SK-N-SH (cell line): ENCODE results near the gene LSM5. TPM values are rescaled to one million over a fixed set of nuclear protein-coding genes. Genes with fewer than 3 reads are reported as not detected.

Experiments used
- CTCF ChIA-PET: fragments of 300-600, 350-600 bp; formaldehyde crosslinking; extraction: SDS; loops from one replicate; lab custom pipeline; 2021; lab: Yijun Ruan, JAX
- POLR2A ChIA-PET: fragments of 350-600 bp; sonication (Branson Sonifier 250); formaldehyde crosslinking; extraction: SDS; loops from one replicate; lab custom pipeline; 2020; ENCODE audit warnings: antibody characterized with exemption, inconsistent platforms; lab: Yijun Ruan, JAX
- DNase-seq: peaks from one replicate; pipeline ENCODE4 v3.0.0; 2012
- H2AFZ ChIP-seq: fragments of 200-600 bp; sonication (generic); 2 replicates; pipeline ENCODE4 v1.8.1; 2016; ENCODE audit warnings: antibody characterized with exemption, mild to moderate bottlenecking, low read depth
- H3F3A ChIP-seq: fragments of 200-600 bp; sonication (generic); replicated peaks from 2 replicates; pipeline ENCODE3; 2016; ENCODE audit warnings: antibody characterized with exemption, mild to moderate bottlenecking; ENCODE audit not compliant: insufficient read depth
- H3K27ac ChIP-seq, 2 experiments: fragments of 200-500 bp in 1 of 2; fragments of 200-600 bp in 1 of 2; sonication (Bioruptor generic) in 1 of 2; sonication (generic), shearing (Covaris generic) in 1 of 2; 2 replicates each; pipeline versions ENCODE4 v1.5.1 to v1.6.1; 2014 to 2016; ENCODE audit warnings: low read depth in 2 of 2, inconsistent platforms in 1 of 2, low read length in 1 of 2, mild to moderate bottlenecking in 1 of 2, mixed read lengths in 1 of 2
- H3K27me3 ChIP-seq: fragments of 200-600 bp; sonication (generic), shearing (Covaris generic); 2 replicates; pipeline ENCODE4 v1.6.1; 2016; ENCODE audit warnings: mixed run types; ENCODE audit not compliant: insufficient read depth
- H3K36me3 ChIP-seq, 2 experiments: fragments of 200-500 bp in 1 of 2; fragments of 200-600 bp in 1 of 2; sonication (Bioruptor generic) in 1 of 2; sonication (generic) in 1 of 2; replicated peaks in 1 of 2; 2 replicates each; pipeline versions ENCODE3 to v1.5.1; 2014 to 2016; ENCODE audit warnings: low read length in 1 of 2, mild to moderate bottlenecking in 1 of 2; ENCODE audit not compliant: insufficient read depth in 2 of 2, control insufficient read depth in 1 of 2
- H3K4me1 ChIP-seq, 2 experiments: fragments of 200-500 bp in 1 of 2; fragments of 200-600 bp in 1 of 2; sonication (Bioruptor generic) in 1 of 2; sonication (generic), shearing (Covaris generic) in 1 of 2; 2 replicates each; pipeline versions ENCODE4 v1.5.1 to v1.6.1; 2014 to 2016; ENCODE audit warnings: low read depth in 1 of 2, low read length in 1 of 2, mixed run types in 1 of 2; ENCODE audit not compliant: insufficient read depth in 2 of 2, control insufficient read depth in 1 of 2
- H3K4me2 ChIP-seq: fragments of 200-600 bp; sonication (generic), shearing (Covaris generic); 2 replicates; pipeline ENCODE4 v1.6.1; 2017; ENCODE audit warnings: mixed run types
- H3K4me3 ChIP-seq, 2 experiments: fragments of 200-500 bp in 1 of 2; fragments of 200-600 bp in 1 of 2; sonication (Bioruptor generic) in 1 of 2; sonication (generic), shearing (Covaris generic) in 1 of 2; 2 replicates each; pipeline versions ENCODE4 v1.5.1 to v1.8.1; 2014 to 2016; ENCODE audit warnings: low read depth in 2 of 2, inconsistent platforms in 1 of 2, low read length in 1 of 2, mild to moderate bottlenecking in 1 of 2, mixed read lengths in 1 of 2, moderate library complexity in 1 of 2
- H3K79me2 ChIP-seq: fragments of 200-600 bp; sonication (generic); 2 replicates; pipeline ENCODE4 v1.8.1; 2017; ENCODE audit warnings: mild to moderate bottlenecking; ENCODE audit not compliant: insufficient read depth
- H3K9ac ChIP-seq: fragments of 200-600 bp; sonication (generic); 2 replicates; pipeline ENCODE4 v1.6.1; 2017; ENCODE audit warnings: mixed run types
- H3K9me2 ChIP-seq: fragments of 200-600 bp; sonication (generic); 2 replicates; pipeline ENCODE4 v1.6.1; 2017; ENCODE audit warnings: mixed run types
- H3K9me3 ChIP-seq: fragments of 200-600 bp; sonication (generic); 2 replicates; pipeline ENCODE4 v1.6.1; 2017; ENCODE audit warnings: mixed run types, mild to moderate bottlenecking, moderate library complexity
- H4K20me1 ChIP-seq: fragments of 200-600 bp; sonication (generic); 2 replicates; pipeline ENCODE4 v1.6.1; 2017; ENCODE audit warnings: mild to moderate bottlenecking, mixed run types; ENCODE audit not compliant: insufficient read depth
- CHD2 ChIP-seq: fragments of 150-350 bp; IDR thresholded peaks from 2 replicates; pipeline ENCODE4 v1.6.1; 2018; ENCODE audit warnings: low read length; ENCODE audit not compliant: partially characterized antibody
- EP300 ChIP-seq, 2 experiments: IDR thresholded peaks; 2 replicates each; pipeline versions ENCODE4 v1.4.0 to v1.6.1; 2012; ENCODE audit warnings: borderline replicate concordance in 1 of 2, low read depth in 1 of 2, low read length in 1 of 2
- EZH2phosphoT487 ChIP-seq: fragments of 200-600 bp; sonication (generic); IDR thresholded peaks from 2 replicates; pipeline ENCODE4 v1.6.1; 2017; ENCODE audit warnings: low read depth, mixed run types, mild to moderate bottlenecking, antibody characterized with exemption, moderate library complexity, borderline replicate concordance
- FOSL2 ChIP-seq: IDR thresholded peaks from 2 replicates; pipeline ENCODE4 v1.4.0; 2012; ENCODE audit warnings: low read depth, mild to moderate bottlenecking, moderate library complexity, borderline replicate concordance
- GATA2 ChIP-seq: sonication (generic); formaldehyde crosslinking; IDR thresholded peaks from 2 replicates; pipeline ENCODE4 v1.5.0; 2020; ENCODE audit warnings: mild to moderate bottlenecking, missing genetic modification reagents
- JUND ChIP-seq: IDR thresholded peaks from 2 replicates; pipeline ENCODE4 v1.4.0; 2012
- MAX ChIP-seq: IDR thresholded peaks from 2 replicates; pipeline ENCODE4 v1.4.0; 2012; ENCODE audit warnings: low read depth
- MEF2A ChIP-seq: IDR thresholded peaks from 2 replicates; pipeline ENCODE4 v1.4.0; 2012; ENCODE audit warnings: low read depth, borderline replicate concordance
- PBX3 ChIP-seq: IDR thresholded peaks from 2 replicates; pipeline ENCODE4; 2012
- POLR2AphosphoS5 ChIP-seq: IDR thresholded peaks from 2 replicates; pipeline ENCODE4 v1.6.1; 2012; ENCODE audit warnings: low read depth, low read length
- RAD21 ChIP-seq: IDR thresholded peaks from 2 replicates; pipeline ENCODE4 v1.6.1; 2012; ENCODE audit warnings: mild to moderate bottlenecking, low read length
- RCOR1 ChIP-seq: fragments of 150-350 bp; IDR thresholded peaks from 2 replicates; pipeline ENCODE4 v1.6.1; 2017; ENCODE audit warnings: antibody characterized with exemption, low read length
- REST ChIP-seq: IDR thresholded peaks from 2 replicates; pipeline ENCODE4 v1.6.1; 2012; ENCODE audit warnings: mild to moderate bottlenecking, low read depth, low read length, moderate library complexity
- SIN3A ChIP-seq: IDR thresholded peaks from 2 replicates; pipeline ENCODE4 v1.6.1; 2012; ENCODE audit warnings: low read depth, mild to moderate bottlenecking, low read length, moderate library complexity, borderline replicate concordance
- SMC3 ChIP-seq: IDR thresholded peaks from 2 replicates; pipeline ENCODE4 v1.6.1; 2012; ENCODE audit warnings: low read depth, low read length, improper control_type of control experiment
- TAF1 ChIP-seq: IDR thresholded peaks from 2 replicates; pipeline ENCODE4 v1.6.1; 2012; ENCODE audit warnings: low read depth, mild to moderate bottlenecking, low read length, moderate library complexity, borderline replicate concordance
- USF2 ChIP-seq: fragments of 150-350 bp; IDR thresholded peaks from 2 replicates; pipeline ENCODE4 v1.6.1; 2017; ENCODE audit warnings: antibody characterized with exemption, low read length, low read depth, borderline replicate concordance
- WGBS: methylation state at CpG from one replicate; pipeline ENCODE4 v1.1.6; 2017; ENCODE audit warnings: low lambda C conversion rate; 5-methylcytosine and 5-hydroxymethylcytosine counted together
- polyA plus RNA-seq, 3 experiments: library from polyadenylated mRNA; depleted of rRNA; stranded (reverse); fragments of >200 nt; gene quantifications; 2 replicates each; pipeline ENCODE4 v1.2.3, GENCODE V29; 2012
- TF ChIP-seq, protein P1 (sequence below): fragments of 200-600 bp; sonication (generic); IDR thresholded peaks from 2 replicates; pipeline ENCODE4 v1.6.1; 2017; ENCODE audit warnings: antibody characterized with exemption, mild to moderate bottlenecking, moderate library complexity

The LSM5 gene
- polyA plus RNA-seq, 1 of the 3 experiments (the other 2 are of a cell fraction) = 21.2 TPM

GRCh38 chr7:32531402-32531801 lies 41.2 kb upstream of the LSM5 start (continued):
- TF ChIP-seq SIN3A (no peak), FOSL2 (no peak), RCOR1 (no peak), EP300 (IDR thresholded peaks at IDR 0.05; ENCODE audit: borderline replicate concordance in 1 of 2, low read depth in 1 of 2, low read length in 1 of 2) (no peak), POLR2AphosphoS5 (no peak), USF2 (no peak), TAF1 (no peak), MAX (no peak), MEF2A (no peak)

- peaks cover 13% of the 10 kb centered on the region for H4K20me1 ChIP-seq
- H3K4me3 ChIP-seq = no peak overlapping the region
- H3K4me2 ChIP-seq = no peak overlapping the region
- POLR2A ChIA-PET = no interaction called here
- H3K79me2 ChIP-seq = peaks cover 85% of the 10 kb centered on the region
- TF ChIP-seq PBX3 (no peak), GATA2 (CRISPR knock-in tag) (no peak), USF2 (no peak), CHD2 (no peak), FOSL2 (no peak), SIN3A (no peak), REST (no peak), MEF2A (no peak), EZH2phosphoT487 (no peak), RAD21 (no peak), JUND (no peak), SMC3 (no peak)
- TF ChIP-seq, protein P1, sequence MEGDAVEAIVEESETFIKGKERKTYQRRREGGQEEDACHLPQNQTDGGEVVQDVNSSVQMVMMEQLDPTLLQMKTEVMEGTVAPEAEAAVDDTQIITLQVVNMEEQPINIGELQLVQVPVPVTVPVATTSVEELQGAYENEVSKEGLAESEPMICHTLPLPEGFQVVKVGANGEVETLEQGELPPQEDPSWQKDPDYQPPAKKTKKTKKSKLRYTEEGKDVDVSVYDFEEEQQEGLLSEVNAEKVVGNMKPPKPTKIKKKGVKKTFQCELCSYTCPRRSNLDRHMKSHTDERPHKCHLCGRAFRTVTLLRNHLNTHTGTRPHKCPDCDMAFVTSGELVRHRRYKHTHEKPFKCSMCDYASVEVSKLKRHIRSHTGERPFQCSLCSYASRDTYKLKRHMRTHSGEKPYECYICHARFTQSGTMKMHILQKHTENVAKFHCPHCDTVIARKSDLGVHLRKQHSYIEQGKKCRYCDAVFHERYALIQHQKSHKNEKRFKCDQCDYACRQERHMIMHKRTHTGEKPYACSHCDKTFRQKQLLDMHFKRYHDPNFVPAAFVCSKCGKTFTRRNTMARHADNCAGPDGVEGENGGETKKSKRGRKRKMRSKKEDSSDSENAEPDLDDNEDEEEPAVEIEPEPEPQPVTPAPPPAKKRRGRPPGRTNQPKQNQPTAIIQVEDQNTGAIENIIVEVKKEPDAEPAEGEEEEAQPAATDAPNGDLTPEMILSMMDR = no peak
- H3K36me3 ChIP-seq = peaks cover 0 to 2% of the 10 kb centered on the region in 2 experiments
- no peaks in the 10 kb centered on the region for H3K9me3 ChIP-seq
- H2AFZ ChIP-seq = no peak overlapping the region
- WGBS = 95% methylated on average over 4 of the region's 4 CpGs
- H3K9me2 ChIP-seq = no peaks in the 10 kb centered on the region
- H3K4me1 ChIP-seq = no peaks in the 10 kb centered on the region
- CTCF ChIA-PET = no interaction called here
- no peak for DNase-seq
- no peak overlapping the region for H3K27ac ChIP-seq
- no peaks in the 10 kb centered on the region for H3K27me3 ChIP-seq
- H3K9ac ChIP-seq = no peak overlapping the region
- peaks cover 7% of the 10 kb centered on the region for H3F3A ChIP-seq
These were observed 35.7 kb upstream of the LSM5 start for GRCh38 chr7:32525839-32526238.
